GM10266 (cell line): ENCODE results near the gene CCN5.
"Not testable (repeated sequence)": the region's sequence is repeated elsewhere in the genome, so short reads cannot be mapped to it uniquely, and the experiment has no call there.

Experiments used
- DNase-seq: peaks from one replicate; pipeline ENCODE4 v3.0.0; 2012; ENCODE audit errors: extremely low spot score
- CTCF ChIP-seq: IDR thresholded peaks from 2 replicates; pipeline ENCODE4 v1.5.1; 2012; ENCODE audit warnings: mild to moderate bottlenecking, low read depth; ENCODE audit not compliant: control insufficient read depth, insufficient read depth; ENCODE audit errors: missing control alignments

The CCN5 gene

DNA sequence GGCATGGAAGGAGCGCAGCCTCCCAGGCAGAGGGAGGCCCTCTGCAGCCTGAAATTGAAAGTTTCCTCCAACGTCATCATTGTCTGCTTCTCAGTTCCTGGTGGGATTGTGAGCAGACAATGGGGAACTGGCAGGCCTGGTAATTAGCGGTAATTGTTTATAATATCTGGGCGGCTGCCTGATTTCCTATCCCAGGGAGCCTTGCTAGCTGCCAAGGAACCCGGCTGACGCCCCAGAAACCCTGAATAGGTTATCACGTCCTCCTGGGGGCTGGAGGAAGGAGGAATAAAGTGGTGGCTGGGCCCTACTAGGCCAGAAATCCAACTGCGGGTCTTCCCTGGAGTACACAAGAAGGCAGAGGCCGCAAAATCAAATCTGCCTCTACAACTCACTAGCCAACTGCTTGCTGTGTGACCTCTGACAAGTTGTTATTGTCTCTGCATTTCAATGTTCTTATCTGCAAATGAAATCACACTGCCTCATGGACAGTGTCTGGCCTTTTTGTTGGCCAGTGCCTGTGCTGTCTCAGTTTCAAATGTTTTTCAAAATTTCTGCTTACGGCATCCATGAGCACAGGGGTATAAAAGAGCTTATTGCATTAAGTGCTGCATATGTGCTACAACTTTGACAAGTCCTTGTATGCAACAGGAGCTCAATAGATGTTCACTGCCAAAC is 47.4 kb downstream of the CCN5 start:
- no peak for TF ChIP-seq CTCF
- no peak for DNase-seq

- not testable (repeated sequence) for DNase-seq
Observed at GRCh38 chr20:44763798-44764197, 48.6 kb downstream of the CCN5 start.

DNA sequence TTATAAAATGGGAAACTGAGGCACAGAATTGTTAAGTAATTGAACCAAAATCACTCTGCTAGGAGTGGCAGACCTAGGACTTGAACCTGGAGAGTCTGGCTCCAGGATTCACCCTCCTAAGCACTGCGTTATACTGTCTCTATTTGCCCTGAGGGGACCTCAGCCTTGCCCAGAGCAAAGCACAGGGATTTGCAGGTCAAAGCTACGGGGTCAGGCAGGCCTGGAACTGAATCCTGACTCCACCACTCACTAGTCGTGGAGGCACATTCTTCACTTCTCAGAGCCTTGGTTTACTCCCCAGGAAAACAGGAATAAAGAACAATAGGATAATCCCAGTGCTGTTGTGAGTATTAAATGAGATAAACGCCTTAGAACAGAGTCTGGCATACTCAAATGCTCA is 49.9 kb downstream of the CCN5 start:
- no peak for DNase-seq

GRCh38 chr20:44765701-44766347 is 50.7 kb downstream of the CCN5 start:
- TF ChIP-seq CTCF, result no peak

More for the DNA sequence above, 49.9 kb downstream of the CCN5 start:
- no peak for TF ChIP-seq CTCF

DNA sequence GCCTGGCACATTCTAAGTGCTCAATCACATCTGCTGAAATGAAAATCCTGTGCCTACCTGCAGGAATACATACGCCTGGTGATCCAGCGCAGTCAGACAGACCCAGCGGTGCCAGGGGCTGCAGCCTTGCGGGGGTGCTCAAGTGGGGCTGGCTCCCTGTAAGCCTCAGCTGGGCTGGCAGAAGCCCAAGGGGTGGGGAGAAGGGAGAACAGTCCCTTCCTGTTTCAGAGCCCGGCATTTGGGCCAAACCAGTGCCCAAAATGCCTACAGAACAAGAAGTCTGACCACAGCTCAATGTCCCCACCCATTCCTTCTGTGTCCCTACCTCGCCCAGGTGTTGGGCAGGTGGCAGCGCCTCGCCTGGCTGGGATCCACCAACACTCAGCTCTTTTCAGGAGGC is 53.1 kb downstream of the CCN5 start:
- TF ChIP-seq CTCF, result no peak
- no peak for DNase-seq

More at GRCh38 chr20:44765701-44766347, 50.7 kb downstream of the CCN5 start:
- no peak for DNase-seq

DNA sequence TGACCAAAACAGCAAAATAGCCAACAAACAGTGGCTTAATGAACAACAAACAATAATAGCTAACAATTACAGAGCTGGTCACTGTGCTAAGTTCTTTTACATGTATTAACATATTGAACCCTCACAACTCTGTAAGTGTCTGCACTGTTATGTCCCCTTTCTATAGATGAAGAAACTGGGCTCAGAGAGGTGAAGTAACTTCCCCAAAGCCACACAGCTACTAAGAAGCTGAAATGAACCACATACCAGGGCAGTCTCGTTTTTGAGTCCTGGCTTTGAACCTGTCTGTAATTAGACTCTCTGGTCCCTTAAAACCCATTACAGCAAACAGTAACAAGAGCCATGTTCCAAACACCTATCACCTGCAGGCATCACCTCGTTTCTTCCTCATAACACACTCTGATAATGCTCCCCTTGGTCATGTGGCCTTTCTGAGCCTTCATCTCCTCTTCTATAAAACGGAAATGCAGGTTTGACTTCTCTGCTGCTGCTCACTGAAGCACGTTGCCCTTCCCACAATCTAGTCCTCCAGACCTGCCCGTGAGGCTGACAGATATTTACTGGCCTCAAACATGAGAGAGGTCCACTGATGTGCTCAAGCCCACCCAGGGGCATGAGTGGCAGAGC is 53.8 kb downstream of the CCN5 start:
- TF ChIP-seq CTCF, result no peak
- DNase-seq, result no peak

- DNase-seq, result no peak
- no peak for TF ChIP-seq CTCF
Observed at GRCh38 chr20:44769481-44769863, 54.3 kb downstream of the CCN5 start.
